HEK293 (cell line): ENCODE data around the gene PEF1.

Source experiments
- ZNF266 ChIP-seq: fragments of 450-650 bp; formaldehyde crosslinking; IDR thresholded peaks from 2 replicates; pipeline ENCODE4 v1.5.1; 2016; ENCODE audit warnings: missing biosample characterization, missing genetic modification characterization, low read depth
- ZNF585B ChIP-seq: fragments of 450-650 bp; formaldehyde crosslinking; IDR thresholded peaks from 2 replicates; pipeline ENCODE4 v1.5.1; 2016; ENCODE audit warnings: missing biosample characterization, missing genetic modification characterization
- ZNF830 ChIP-seq: fragments of 450-650 bp; IDR thresholded peaks from 2 replicates; pipeline ENCODE4 v1.5.0; 2018; ENCODE audit warnings: missing biosample characterization, missing genetic modification characterization, low read depth, mild to moderate bottlenecking, moderate library complexity
- TF ChIP-seq, protein P1 (sequence below): IDR thresholded peaks from 2 replicates; pipeline ENCODE4 v1.6.1; 2011; ENCODE audit warnings: mild to moderate bottlenecking, low read depth, low read length, borderline replicate concordance
- TF ChIP-seq, protein P2 (sequence below): fragments of 450-650 bp; formaldehyde crosslinking; IDR thresholded peaks from 2 replicates; pipeline ENCODE4 v1.5.1; 2016; ENCODE audit warnings: missing biosample characterization, missing genetic modification characterization

DNA sequence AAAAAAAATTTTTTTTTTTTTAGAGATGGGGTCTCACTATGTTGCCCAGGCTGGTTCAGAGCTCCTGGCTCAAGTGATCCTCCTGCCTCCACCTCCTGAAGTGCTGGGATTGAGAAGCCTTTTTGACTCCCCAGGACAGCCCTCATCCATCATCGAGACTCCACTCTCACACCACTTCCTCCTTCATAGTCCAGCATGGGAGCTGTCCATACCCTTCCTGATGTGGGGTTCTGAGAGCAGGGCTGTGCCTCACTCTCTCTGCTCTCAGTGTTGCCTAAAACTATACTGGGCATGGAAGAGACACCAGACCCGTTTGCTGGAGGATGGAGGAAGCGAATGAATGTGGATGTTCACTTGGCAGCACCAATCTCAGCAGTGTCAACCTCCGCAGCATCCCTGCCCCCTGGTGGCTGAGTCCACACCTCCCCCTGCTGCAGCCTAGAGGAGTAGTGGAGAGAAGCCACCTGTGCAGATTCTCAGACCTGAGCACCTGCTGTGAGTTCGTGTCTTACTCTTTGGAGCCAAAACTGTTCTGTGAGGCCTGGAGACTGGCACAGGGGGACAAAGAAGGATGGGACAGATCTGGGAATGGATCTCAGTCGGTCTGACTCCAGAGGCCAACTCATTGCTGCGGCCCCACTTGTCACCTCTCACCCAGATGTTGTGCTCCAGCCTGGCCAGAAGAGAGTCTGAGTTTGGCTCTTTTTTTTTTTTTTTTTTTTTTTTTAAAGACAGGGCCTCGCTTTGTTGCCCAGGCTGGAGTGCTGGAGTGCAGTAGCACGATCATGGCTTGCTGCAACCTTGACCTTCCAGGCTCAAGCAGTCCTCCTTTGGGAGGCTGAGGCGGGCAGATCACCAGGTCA lies 50.7 kb downstream of the PEF1 start:
- TF ChIP-seq ZNF830 (tag by site-specific recombination) (no peak), ZNF266 (tag by site-specific recombination) (no peak), ZNF585B (tag by site-specific recombination) (no peak)
- TF ChIP-seq, protein P1, sequence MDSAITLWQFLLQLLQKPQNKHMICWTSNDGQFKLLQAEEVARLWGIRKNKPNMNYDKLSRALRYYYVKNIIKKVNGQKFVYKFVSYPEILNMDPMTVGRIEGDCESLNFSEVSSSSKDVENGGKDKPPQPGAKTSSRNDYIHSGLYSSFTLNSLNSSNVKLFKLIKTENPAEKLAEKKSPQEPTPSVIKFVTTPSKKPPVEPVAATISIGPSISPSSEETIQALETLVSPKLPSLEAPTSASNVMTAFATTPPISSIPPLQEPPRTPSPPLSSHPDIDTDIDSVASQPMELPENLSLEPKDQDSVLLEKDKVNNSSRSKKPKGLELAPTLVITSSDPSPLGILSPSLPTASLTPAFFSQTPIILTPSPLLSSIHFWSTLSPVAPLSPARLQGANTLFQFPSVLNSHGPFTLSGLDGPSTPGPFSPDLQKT = no peak
- TF ChIP-seq, protein P2, sequence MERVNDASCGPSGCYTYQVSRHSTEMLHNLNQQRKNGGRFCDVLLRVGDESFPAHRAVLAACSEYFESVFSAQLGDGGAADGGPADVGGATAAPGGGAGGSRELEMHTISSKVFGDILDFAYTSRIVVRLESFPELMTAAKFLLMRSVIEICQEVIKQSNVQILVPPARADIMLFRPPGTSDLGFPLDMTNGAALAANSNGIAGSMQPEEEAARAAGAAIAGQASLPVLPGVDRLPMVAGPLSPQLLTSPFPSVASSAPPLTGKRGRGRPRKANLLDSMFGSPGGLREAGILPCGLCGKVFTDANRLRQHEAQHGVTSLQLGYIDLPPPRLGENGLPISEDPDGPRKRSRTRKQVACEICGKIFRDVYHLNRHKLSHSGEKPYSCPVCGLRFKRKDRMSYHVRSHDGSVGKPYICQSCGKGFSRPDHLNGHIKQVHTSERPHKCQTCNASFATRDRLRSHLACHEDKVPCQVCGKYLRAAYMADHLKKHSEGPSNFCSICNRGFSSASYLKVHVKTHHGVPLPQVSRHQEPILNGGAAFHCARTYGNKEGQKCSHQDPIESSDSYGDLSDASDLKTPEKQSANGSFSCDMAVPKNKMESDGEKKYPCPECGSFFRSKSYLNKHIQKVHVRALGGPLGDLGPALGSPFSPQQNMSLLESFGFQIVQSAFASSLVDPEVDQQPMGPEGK = no peak
